ENCODE measurements around the gene CASP10.

DNA sequence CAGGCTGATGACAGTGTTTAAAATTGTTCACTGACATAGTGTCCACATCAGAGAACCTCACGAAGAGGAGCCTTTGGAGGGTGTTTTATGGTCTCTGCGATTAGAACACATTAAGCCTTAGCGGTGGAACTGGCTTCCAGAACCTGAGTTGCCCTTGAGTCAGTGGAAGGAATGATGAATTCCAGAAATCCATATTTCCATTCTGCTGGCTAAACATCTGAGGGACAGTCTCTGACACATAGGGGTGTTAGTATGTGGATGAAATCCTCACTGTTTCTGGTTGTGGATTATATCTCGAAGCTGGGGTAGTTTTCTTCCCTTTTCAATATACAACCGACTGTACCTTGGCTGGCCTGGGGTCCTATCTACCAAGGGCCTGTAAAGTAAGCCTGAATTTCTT, 4.0 kb downstream of the CASP10 start:
- TF ChIP-seq, protein P1, sequence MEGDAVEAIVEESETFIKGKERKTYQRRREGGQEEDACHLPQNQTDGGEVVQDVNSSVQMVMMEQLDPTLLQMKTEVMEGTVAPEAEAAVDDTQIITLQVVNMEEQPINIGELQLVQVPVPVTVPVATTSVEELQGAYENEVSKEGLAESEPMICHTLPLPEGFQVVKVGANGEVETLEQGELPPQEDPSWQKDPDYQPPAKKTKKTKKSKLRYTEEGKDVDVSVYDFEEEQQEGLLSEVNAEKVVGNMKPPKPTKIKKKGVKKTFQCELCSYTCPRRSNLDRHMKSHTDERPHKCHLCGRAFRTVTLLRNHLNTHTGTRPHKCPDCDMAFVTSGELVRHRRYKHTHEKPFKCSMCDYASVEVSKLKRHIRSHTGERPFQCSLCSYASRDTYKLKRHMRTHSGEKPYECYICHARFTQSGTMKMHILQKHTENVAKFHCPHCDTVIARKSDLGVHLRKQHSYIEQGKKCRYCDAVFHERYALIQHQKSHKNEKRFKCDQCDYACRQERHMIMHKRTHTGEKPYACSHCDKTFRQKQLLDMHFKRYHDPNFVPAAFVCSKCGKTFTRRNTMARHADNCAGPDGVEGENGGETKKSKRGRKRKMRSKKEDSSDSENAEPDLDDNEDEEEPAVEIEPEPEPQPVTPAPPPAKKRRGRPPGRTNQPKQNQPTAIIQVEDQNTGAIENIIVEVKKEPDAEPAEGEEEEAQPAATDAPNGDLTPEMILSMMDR (IDR thresholded peaks at IDR 0.05), result no peak
- TF ChIP-seq OVOL2 (CRISPR knock-in tag; IDR thresholded peaks at IDR 0.05; ENCODE audit: borderline replicate concordance) (no peak), ETV6 (CRISPR knock-in tag; IDR thresholded peaks at IDR 0.05) (no peak), SMAD3 (CRISPR knock-in tag; IDR thresholded peaks at IDR 0.05; ENCODE audit: borderline replicate concordance) (no peak), CBFB (CRISPR knock-in tag; IDR thresholded peaks at IDR 0.05; ENCODE audit: low read depth) (no peak), CREB1 (CRISPR knock-in tag; IDR thresholded peaks at IDR 0.05) (no peak), FOXJ3 (CRISPR knock-in tag; IDR thresholded peaks at IDR 0.05; ENCODE audit: borderline replicate concordance) (no peak)
- TF ChIP-seq, protein P2, sequence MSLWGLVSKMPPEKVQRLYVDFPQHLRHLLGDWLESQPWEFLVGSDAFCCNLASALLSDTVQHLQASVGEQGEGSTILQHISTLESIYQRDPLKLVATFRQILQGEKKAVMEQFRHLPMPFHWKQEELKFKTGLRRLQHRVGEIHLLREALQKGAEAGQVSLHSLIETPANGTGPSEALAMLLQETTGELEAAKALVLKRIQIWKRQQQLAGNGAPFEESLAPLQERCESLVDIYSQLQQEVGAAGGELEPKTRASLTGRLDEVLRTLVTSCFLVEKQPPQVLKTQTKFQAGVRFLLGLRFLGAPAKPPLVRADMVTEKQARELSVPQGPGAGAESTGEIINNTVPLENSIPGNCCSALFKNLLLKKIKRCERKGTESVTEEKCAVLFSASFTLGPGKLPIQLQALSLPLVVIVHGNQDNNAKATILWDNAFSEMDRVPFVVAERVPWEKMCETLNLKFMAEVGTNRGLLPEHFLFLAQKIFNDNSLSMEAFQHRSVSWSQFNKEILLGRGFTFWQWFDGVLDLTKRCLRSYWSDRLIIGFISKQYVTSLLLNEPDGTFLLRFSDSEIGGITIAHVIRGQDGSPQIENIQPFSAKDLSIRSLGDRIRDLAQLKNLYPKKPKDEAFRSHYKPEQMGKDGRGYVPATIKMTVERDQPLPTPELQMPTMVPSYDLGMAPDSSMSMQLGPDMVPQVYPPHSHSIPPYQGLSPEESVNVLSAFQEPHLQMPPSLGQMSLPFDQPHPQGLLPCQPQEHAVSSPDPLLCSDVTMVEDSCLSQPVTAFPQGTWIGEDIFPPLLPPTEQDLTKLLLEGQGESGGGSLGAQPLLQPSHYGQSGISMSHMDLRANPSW (CRISPR knock-in tag; conservative IDR thresholded peaks at IDR 0.05; ENCODE audit: low read depth), result no peak
- TF ChIP-seq, protein P3, sequence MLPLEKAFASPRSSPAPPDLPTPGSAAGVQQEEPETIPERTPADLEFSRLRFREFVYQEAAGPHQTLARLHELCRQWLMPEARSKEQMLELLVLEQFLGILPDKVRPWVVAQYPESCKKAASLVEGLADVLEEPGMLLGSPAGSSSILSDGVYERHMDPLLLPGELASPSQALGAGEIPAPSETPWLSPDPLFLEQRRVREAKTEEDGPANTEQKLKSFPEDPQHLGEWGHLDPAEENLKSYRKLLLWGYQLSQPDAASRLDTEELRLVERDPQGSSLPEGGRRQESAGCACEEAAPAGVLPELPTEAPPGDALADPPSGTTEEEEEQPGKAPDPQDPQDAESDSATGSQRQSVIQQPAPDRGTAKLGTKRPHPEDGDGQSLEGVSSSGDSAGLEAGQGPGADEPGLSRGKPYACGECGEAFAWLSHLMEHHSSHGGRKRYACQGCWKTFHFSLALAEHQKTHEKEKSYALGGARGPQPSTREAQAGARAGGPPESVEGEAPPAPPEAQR (CRISPR knock-in tag; IDR thresholded peaks at IDR 0.05), result no peak

Measured in WTC11 (cell line).